GM18873 (cell line): Measurements from ENCODE around the gene NSA2.
A peak's percentile ranks its signal among the peaks of the same experiment; 100 is the strongest.
"Not testable (repeated sequence)": the region's sequence is repeated elsewhere in the genome, so short reads cannot be mapped to it uniquely, and the experiment has no call there.

Experiments
- ATAC-seq: cut with Tn5 transposase; IDR thresholded peaks from one replicate; pipeline ENCODE4 v1.9.1; 2021; ENCODE audit warnings: mild to moderate bottlenecking, moderate library complexity, moderate number of reproducible peaks; ENCODE audit not compliant: unreplicated experiment, low FRiP score

NSA2 gene

DNA sequence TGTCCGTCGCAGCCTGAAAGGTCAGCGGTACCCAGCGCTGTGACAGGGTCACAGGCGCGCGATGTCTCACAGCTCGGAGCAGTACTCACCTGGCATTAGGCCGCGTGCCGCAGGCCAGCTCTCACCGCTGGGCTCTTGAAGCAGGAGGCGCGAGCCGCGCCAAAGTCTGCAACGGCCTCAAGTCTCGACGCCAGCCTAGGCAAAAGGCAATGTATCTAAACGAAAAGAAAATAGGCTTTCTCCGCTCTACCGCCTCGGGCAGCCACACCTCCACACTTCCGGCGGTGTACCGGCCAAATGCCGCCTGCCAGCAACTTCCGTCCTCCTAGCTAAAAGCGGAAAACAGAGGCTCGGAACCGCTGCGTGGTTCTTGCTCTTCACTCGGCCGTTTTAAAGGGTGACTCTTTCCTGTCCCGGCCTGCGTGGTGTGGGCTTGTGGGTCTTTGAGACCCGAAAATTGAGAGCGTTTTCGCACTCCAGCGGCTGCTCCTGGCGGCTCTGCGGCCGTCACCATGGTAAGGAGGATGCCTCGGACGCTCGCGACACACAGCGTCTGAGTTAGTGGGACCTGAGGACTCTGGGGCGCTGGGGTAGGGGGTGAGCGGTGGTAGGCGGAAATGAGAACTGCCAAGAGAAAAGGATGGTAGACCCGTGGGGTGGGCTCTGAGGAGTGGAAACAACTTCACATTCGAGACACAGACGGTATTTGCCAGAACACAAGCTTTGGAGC, at the start of gene NSA2, which contains the start of gene GFM2:
NSA2 (plus strand) TSS at position 401 of the 730 bp plus-strand sequence; CDS start at position 513, 112 bp downstream.
GFM2 (minus strand) TSS at position 269 of the 730 bp plus-strand sequence. CDS start 3,375 bp downstream, outside the sequence.
- peak; percentile 89 for ATAC-seq

DNA sequence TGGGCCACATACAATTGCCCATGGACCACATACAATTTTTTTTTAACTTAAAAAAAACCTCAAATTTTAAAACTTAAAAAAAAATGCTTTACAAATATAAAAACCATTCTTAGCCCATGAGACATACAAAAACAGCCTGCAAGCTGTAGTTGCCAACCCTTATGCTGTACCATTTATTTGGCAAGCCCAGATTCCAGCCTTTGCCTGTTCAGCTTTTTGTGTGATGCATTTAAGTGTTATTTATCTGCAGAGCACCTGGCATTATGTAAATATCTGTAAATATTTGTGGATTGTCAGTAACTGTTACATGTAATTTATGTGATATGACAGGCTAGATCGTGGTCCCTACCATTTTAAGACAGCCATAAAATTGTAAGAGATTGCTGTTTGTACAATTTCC, 49.5 kb upstream of the NSA2 start:
- ATAC-seq, result no peak

- no peak for ATAC-seq
Measured at GRCh38 chr5:74722271-74722670, 44.8 kb upstream of the NSA2 start.

DNA sequence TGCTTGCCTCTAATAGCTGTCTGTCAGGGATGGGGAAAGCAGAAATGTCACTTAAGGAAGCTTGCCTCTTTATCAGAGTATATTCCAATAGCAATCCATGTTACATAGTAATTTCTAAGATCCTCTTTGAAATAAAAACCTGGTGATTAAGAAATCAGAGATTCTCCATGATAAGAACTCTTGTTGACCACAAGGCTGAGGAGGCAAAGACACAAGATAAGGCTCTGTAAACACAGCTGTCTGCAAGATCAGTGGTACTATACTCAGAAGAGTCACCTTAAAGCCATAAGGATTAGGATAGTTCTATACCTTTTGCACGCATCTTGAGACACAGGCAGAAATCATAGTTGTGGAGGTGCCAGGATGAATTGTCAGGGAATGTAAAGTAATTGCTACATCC, 41.7 kb upstream of the NSA2 start:
- no peak for ATAC-seq

- ATAC-seq, result no peak
Measured at GRCh38 chr5:74736759-74737158, 30.3 kb upstream of the NSA2 start.

- ATAC-seq, result no peak
Measured at GRCh38 chr5:74738406-74738805, 28.6 kb upstream of the NSA2 start.

- not testable (repeated sequence) for ATAC-seq
Measured at GRCh38 chr5:74748742-74749141, 18.3 kb upstream of the NSA2 start.

GRCh38 chr5:74761241-74761640, 5.8 kb upstream of the NSA2 start:
- ATAC-seq, result no peak

DNA sequence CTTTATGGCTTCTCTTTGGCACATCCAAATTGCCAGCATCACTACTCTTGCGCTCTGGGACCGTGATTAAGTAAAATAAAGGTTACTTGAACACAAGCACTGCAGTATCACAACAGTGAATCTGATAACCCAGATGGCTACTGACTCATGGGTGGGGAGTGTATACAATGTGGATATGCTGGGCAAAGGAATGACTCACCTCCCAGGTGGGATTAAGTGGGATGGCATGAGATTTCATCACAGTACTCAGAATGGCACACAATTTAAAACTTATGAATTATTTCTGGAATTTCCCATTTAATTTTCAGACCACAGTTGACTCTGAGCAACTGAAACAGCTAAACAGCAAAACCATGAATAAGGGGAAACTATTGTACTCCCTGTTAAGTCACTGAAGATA, 4.5 kb upstream of the NSA2 start:
- ATAC-seq, result no peak

GRCh38 chr5:74763504-74763903, 3.5 kb upstream of the NSA2 start:
- no peak for ATAC-seq

DNA sequence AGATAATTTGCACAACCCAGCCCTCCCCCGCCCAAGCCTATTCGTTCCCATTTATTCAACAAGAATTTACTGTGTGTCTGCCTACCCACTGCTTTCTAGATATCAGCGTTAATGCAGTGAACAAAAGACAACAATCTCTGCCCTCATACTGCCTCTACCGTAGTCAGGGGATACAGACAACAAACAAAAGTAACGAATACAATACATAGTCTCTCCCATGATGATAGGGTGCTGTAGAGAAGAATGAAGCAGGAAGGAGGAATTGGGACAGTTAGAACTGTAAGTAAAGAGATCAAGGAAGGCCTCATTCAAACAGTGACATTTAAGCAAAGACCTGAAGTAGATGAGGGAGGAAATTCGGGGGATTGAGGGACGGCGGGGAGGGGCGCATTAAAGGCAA, 1.8 kb upstream of the NSA2 start:
- ATAC-seq, result no peak

DNA sequence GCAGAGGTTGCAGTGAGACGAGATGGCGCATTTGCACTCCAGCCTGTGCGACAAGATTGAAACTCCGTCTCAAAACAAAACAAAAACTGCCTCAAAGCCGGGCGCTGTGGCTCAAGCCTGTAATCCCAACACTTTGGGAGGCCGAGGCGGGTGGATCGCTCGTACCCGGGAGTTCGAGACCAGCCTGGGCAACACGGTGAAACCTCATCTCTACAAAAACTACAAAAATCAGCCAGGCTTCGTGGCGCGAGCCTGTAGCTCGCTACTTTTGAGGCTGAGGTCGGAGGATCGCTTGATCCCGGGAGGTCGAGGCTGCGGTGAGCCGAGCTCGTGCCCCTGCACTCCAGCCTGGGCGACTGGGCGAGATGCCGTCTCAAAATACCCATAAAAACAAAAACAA, 1.1 kb upstream of the NSA2 start:
- no peak for ATAC-seq

- peak; percentile 26 for ATAC-seq
Measured at GRCh38 chr5:74766418-74766848, 616 bp upstream of the NSA2 start.

GRCh38 chr5:74767579-74767913, 497 bp downstream of the NSA2 start:
- ATAC-seq, result no peak

- no peak for ATAC-seq
Measured at GRCh38 chr5:74772359-74772758, 5.3 kb downstream of the NSA2 start.

- ATAC-seq, result no peak
Measured at GRCh38 chr5:74778609-74779008, 11.6 kb downstream of the NSA2 start.

GRCh38 chr5:74786851-74787250, 19.8 kb downstream of the NSA2 start:
- ATAC-seq, result no peak

DNA sequence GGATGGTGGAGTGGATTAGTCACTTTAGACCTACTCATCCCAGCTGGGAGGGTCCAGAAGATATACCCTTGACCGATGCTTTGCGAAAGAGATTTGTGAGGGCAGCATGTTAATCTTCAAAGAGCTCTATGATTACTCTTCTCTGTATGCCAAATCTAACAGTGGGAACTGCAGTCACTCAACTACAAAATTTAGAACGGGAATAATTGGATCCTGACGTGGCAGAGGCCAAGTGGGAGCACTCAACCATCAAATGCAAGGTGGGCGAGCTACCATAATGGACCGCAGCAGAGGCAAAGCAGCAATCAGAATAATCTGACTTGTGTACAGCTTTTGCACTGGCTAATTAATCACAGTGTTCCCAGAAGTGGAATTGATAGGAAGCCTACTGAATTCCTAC, 20.4 kb downstream of the NSA2 start:
- no peak for ATAC-seq

DNA sequence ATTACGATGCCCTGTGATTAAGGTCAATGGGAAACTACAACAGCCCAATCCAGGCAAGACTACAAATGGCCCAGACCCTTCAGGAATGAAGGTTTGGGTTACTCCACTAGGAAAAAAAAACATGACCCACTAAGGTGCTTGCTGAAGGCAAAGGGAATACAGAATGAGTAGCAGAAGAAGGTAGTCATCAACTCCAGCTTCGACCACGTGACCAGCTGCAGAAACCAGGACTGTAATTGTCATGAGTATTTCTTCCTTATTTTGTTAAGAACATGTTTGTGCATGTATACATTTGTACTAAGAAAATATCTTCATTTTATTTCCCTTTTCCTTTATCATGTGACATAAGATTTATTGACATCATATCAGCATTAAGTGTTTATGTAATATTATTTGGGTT, 24.6 kb downstream of the NSA2 start:
- ATAC-seq, result not testable (repeated sequence)

DNA sequence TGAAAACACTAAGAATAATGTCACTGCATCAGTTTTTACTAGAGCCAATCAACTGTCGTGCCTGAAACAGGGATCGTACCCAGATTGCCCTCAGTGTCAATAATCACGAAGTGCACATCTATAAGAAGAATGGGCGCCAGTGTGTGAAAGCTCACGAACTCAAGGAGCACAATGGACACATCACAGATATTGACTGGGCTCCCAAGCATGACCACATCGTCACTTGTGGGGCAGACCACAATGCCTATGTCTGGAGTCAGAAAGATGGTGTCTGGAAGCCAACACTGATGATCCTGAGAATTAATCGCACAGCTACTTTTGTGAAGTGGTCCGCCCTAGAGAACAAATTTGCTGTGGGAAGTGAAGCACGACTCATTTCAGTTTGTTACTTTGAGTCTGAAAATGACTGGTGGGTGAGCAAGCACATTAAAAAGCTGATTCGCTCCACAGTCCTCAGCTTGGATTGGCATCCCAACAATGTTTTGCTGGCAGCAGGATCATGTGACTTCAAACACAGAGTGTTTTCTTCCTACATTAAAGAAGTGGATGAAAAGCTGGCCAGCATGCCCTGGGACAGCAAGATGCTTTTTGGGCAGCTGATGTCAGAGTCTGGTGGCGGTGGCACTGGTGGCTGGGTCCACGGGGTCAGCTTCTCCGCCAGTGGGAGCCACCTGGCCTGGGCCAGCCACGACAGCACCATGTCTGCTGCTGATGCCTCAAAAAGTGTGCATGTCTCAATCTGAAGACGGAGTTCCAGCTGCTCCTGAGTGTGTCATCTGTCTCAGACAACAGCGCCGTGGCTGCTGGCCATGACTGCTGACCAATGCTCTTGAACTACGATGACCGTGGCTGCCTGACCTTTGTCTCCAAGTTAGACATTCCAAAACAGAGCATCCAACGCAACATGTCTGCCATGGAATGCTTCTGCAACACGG, 32.2 kb downstream of the NSA2 start:
- ATAC-seq, result no peak

- ATAC-seq, result no peak
Measured at GRCh38 chr5:74801197-74801596, 34.1 kb downstream of the NSA2 start.

DNA sequence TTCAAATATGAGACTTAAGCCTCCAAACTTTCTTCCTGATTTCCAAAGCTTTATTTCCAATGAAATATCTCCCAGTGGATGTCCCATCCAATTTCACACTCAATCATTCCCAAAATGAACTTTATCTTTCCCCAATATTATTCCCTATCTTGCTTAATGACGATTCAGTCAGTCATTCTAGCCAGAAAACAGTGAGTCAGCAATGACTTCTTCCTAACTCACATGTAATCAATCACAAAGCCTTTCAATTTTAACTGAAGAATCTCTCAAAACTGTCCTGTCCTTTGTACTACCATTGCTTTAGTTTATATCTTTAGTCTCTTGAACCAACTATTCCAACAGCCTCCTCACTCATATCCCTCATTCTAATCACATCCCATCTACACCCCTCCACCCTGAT, 34.9 kb downstream of the NSA2 start:
- no peak for ATAC-seq
